HG03520 (cell line): ENCODE results near the gene JAKMIP3.
"Not testable (repeated sequence)": the region's sequence is repeated elsewhere in the genome, so short reads cannot be mapped to it uniquely, and the experiment has no call there.

Experiments
- ATAC-seq: cut with Tn5 transposase; IDR thresholded peaks from one replicate; pipeline ENCODE4 v1.9.1; 2021; ENCODE audit warnings: mild to moderate bottlenecking, moderate library complexity; ENCODE audit not compliant: unreplicated experiment

Gene JAKMIP3

GRCh38 chr10:132064082-132064755 lies 1.5 kb upstream of the JAKMIP3 start:
- ATAC-seq, result no peak

GRCh38 chr10:132064771-132065437 lies 842 bp upstream of the JAKMIP3 start:
- ATAC-seq, result no peak

GRCh38 chr10:132066186-132066585 lies 440 bp downstream of the JAKMIP3 start:
- no peak for ATAC-seq

GRCh38 chr10:132066812-132067211 lies 1.1 kb downstream of the JAKMIP3 start:
- ATAC-seq, result no peak

GRCh38 chr10:132068431-132069121 lies 2.8 kb downstream of the JAKMIP3 start:
- no peak for ATAC-seq

- ATAC-seq, result no peak
These were observed 3.5 kb downstream of the JAKMIP3 start for GRCh38 chr10:132069122-132069848.

- ATAC-seq, result no peak
These were observed 4.1 kb downstream of the JAKMIP3 start for GRCh38 chr10:132069849-132070182.

- no peak for ATAC-seq
These were observed 5.0 kb downstream of the JAKMIP3 start for GRCh38 chr10:132070724-132071123.

- no peak for ATAC-seq
These were observed 5.9 kb downstream of the JAKMIP3 start for GRCh38 chr10:132071667-132072066.

GRCh38 chr10:132075909-132076577 lies 10.3 kb downstream of the JAKMIP3 start:
- no peak for ATAC-seq

- no peak for ATAC-seq
These were observed 10.9 kb downstream of the JAKMIP3 start for GRCh38 chr10:132076578-132077081.

- no peak for ATAC-seq
These were observed 11.3 kb downstream of the JAKMIP3 start for GRCh38 chr10:132077091-132077490.

- ATAC-seq, result no peak
These were observed 13.1 kb downstream of the JAKMIP3 start for GRCh38 chr10:132078746-132079345.

GRCh38 chr10:132084384-132084783 lies 18.6 kb downstream of the JAKMIP3 start:
- ATAC-seq, result not testable (repeated sequence)

GRCh38 chr10:132093236-132093635 lies 27.5 kb downstream of the JAKMIP3 start:
- ATAC-seq, result not testable (repeated sequence)

- ATAC-seq, result no peak
These were observed 29.0 kb downstream of the JAKMIP3 start for GRCh38 chr10:132094581-132095234.

GRCh38 chr10:132095403-132096113 lies 29.8 kb downstream of the JAKMIP3 start:
- ATAC-seq, result no peak

- no peak for ATAC-seq
These were observed 30.5 kb downstream of the JAKMIP3 start for GRCh38 chr10:132096223-132096622.

GRCh38 chr10:132096863-132097478 lies 31.2 kb downstream of the JAKMIP3 start:
- no peak for ATAC-seq
